Kidney epithelial cell (primary cell): ENCODE data around the gene MYL6B. TPM values are rescaled to one million over a fixed set of nuclear protein-coding genes. Genes with fewer than 3 reads are reported as not detected.

Source experiments
- DNase-seq: peaks from one replicate; pipeline ENCODE4 v3.0.0-alpha.2; 2010; ENCODE audit warnings: low read depth
- H3K27me3 ChIP-seq: 2 replicates; pipeline ENCODE4 v1.6.0; 2011; ENCODE audit warnings: low read length; ENCODE audit not compliant: control insufficient read depth, insufficient read depth
- H3K36me3 ChIP-seq: 2 replicates; pipeline ENCODE4 v1.5.1; 2011; ENCODE audit warnings: low read length; ENCODE audit not compliant: control insufficient read depth, insufficient read depth
- H3K4me3 ChIP-seq: 2 replicates; pipeline ENCODE4 v1.5.1; 2011; ENCODE audit warnings: low read depth, mild to moderate bottlenecking, control low read depth, low read length
- CTCF ChIP-seq: IDR thresholded peaks from 2 replicates; pipeline ENCODE4 v1.5.1; 2011; ENCODE audit warnings: mild to moderate bottlenecking, moderate library complexity, low read length, control low read depth, inconsistent platforms; ENCODE audit not compliant: insufficient read depth, poor library complexity, severe bottlenecking
- total RNA-seq: library from RNA; depleted of rRNA; stranded (reverse); fragments of >200 nt; gene quantifications from 2 replicates; pipeline ENCODE4 v1.2.3, GENCODE V29; 2015

MYL6B gene
- total RNA-seq, 1 donor from 2014 or later, result 107 TPM

DNA sequence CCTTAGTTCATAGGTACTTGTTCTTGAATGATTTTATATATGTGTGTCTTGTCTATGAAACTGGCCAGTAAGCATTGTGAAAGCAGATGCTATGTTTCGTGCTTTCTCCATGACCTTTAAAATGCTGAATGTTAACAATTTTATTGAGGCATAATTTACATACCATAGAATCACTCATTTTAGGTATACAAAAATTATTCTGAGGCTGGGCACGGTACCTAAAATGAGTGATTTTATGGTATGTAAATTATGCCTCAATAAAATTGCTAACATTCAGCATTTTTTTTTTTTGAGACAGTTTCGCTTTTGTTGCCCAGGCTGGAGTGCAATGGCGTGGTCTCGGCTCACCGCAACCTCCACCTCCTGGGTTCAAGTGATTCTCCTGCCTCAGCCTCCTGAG, 17.5 kb upstream of the MYL6B start:
- Histone ChIP-seq H3K27me3 (no peaks in the 10 kb centered on the region), H3K4me3 (no peak overlapping the region), H3K36me3 (peaks cover 3% of the 10 kb centered on the region)
- DNase-seq, result no peak
- TF ChIP-seq CTCF, result no peak

- no peak for TF ChIP-seq CTCF
- Histone ChIP-seq H3K4me3 (no peak overlapping the region), H3K27me3 (no peaks in the 10 kb centered on the region), H3K36me3 (peaks cover 4% of the 10 kb centered on the region)
- DNase-seq, result no peak
These were observed 14.4 kb upstream of the MYL6B start for GRCh38 chr12:56137853-56138571.

- DNase-seq, result no peak
- peaks cover 7% of the 10 kb centered on the region for H3K36me3 ChIP-seq
- TF ChIP-seq CTCF, result no peak
These were observed 10.2 kb upstream of the MYL6B start for GRCh38 chr12:56141946-56142784.

DNA sequence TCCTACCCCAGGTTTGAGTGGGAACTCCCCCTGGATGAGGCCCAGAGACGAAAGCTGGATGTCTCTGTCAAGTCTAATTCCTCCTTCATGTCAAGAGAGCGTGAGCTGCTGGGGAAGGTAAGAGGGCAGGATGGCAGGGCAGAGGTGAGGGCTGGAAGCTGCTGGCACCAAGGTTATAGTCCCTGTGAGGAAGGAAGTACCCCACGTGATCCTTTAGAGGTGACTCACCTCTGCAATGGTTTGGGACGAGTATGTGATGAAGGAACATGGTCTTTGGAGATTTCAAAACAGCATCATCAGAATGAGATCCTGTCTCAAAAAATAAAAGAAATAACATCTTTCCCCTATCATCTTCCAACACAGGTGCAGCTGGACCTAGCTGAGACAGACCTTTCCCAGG, 9.2 kb upstream of the MYL6B start:
- no peak overlapping the region for H3K4me3 ChIP-seq
- no peaks in the 10 kb centered on the region for H3K27me3 ChIP-seq
- TF ChIP-seq CTCF, result no peak
- peaks cover 7% of the 10 kb centered on the region for H3K36me3 ChIP-seq
- no peak for DNase-seq

More at GRCh38 chr12:56141946-56142784, 10.2 kb upstream of the MYL6B start:
- Histone ChIP-seq H3K27me3 (no peaks in the 10 kb centered on the region), H3K4me3 (no peak overlapping the region)

DNA sequence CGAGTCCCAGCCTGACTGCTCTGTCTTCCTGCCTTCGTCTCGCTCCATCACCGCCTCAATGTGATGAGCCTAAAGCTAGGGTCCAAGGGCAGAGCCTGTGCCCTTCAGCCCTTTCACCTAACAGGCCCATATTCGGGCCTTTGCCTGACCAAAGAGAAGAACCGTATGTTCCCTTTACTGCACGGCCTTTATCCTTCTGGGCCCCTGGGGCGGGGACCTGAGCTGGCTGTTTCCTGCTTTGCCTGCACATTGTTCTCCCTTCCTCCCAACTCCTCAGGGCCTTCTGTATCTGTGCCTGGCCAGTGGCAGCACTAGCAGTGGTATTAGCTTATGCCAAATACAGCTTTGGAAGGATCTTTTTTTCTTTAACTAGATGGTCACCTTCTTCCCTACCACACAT, 8.5 kb upstream of the MYL6B start:
- no peak for TF ChIP-seq CTCF
- DNase-seq, result no peak
- Histone ChIP-seq H3K36me3 (peaks cover 7% of the 10 kb centered on the region), H3K4me3 (no peak overlapping the region), H3K27me3 (no peaks in the 10 kb centered on the region)
